HFFc6 (cell line): ENCODE measurements around the gene MCTP2. TPM values are rescaled to one million over a fixed set of nuclear protein-coding genes. Genes with fewer than 3 reads are reported as not detected.

Source experiments
- DNase-seq: peaks from one replicate; pipeline ENCODE4 v3.0.0-alpha.2; 2018
- H3K27ac Mint-ChIP-seq: 2 replicates; pipeline ENCODE4 v1.8.0; 2020; ENCODE audit warnings: mild to moderate bottlenecking, mixed read lengths
- H3K27me3 Mint-ChIP-seq: 2 replicates; pipeline ENCODE4 v1.8.0; 2021; ENCODE audit warnings: mild to moderate bottlenecking, moderate library complexity, mixed read lengths; ENCODE audit not compliant: insufficient read depth
- H3K36me3 Mint-ChIP-seq: 2 replicates; pipeline ENCODE4 v1.8.0; 2021; ENCODE audit warnings: low read depth, mixed read lengths
- H3K4me1 Mint-ChIP-seq: 2 replicates; pipeline ENCODE4 v1.8.0; 2020; ENCODE audit warnings: low read depth, mixed read lengths
- H3K4me3 Mint-ChIP-seq: 2 replicates; pipeline ENCODE4 v1.8.0; 2020; ENCODE audit warnings: mild to moderate bottlenecking, moderate library complexity, mixed read lengths
- H3K9me3 Mint-ChIP-seq: 2 replicates; pipeline ENCODE4 v1.8.0; 2020; ENCODE audit warnings: mild to moderate bottlenecking, mixed read lengths
- total RNA-seq, 6 experiments: library from RNA; stranded (reverse); fragmentation: NEBNext Ultra II Directional; extraction: Animal tissue kit (Norgen Biotek cat#: 25700); gene quantifications; 2 replicates in 1 of 6; 3 replicates in 5 of 6; pipeline ENCODE4 v1.2.3, GENCODE V29; 2021
- TF ChIP-seq, protein P1 (sequence below): fragments of 200-600 bp; sonication (generic); IDR thresholded peaks from 2 replicates; pipeline ENCODE4 v1.5.0; 2021; ENCODE audit warnings: antibody characterized with exemption, mild to moderate bottlenecking

Gene MCTP2
- total RNA-seq, 6 experiments from 2014 or later: 0.63 to 4.4 (median 1.0) TPM

DNA sequence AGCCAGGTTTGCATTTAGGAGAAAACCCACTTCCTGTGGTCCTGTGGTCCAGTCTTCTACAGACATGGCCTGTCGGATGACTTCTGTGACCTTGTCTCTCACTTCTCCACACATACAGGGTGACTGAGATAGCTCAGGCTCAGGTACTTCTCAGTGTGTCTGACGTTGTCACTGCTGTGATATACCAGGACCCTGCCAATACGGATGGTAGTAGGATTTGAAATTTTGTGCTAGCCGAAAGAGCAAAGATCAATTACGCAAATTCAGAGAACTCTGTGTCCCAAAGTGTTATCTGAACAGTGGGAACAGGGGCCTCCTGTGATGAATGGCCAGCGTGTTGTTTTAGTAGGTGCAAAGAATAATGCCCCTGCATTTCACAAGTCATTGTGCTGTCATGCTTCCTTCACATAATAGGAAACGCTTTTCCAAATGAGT, 128.9 kb downstream of the MCTP2 start:
- no peak for DNase-seq
- H3K4me3 Mint-ChIP-seq: no peak overlapping the region
- no peaks in the 10 kb centered on the region for H3K27me3 Mint-ChIP-seq
- no peak overlapping the region for H3K27ac Mint-ChIP-seq
- TF ChIP-seq, protein P1, sequence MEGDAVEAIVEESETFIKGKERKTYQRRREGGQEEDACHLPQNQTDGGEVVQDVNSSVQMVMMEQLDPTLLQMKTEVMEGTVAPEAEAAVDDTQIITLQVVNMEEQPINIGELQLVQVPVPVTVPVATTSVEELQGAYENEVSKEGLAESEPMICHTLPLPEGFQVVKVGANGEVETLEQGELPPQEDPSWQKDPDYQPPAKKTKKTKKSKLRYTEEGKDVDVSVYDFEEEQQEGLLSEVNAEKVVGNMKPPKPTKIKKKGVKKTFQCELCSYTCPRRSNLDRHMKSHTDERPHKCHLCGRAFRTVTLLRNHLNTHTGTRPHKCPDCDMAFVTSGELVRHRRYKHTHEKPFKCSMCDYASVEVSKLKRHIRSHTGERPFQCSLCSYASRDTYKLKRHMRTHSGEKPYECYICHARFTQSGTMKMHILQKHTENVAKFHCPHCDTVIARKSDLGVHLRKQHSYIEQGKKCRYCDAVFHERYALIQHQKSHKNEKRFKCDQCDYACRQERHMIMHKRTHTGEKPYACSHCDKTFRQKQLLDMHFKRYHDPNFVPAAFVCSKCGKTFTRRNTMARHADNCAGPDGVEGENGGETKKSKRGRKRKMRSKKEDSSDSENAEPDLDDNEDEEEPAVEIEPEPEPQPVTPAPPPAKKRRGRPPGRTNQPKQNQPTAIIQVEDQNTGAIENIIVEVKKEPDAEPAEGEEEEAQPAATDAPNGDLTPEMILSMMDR: no peak
- peaks cover 17% of the 10 kb centered on the region; the same call in 1 of the 2 replicates for H3K9me3 Mint-ChIP-seq
- H3K36me3 Mint-ChIP-seq: no peaks in the 10 kb centered on the region
- H3K4me1 Mint-ChIP-seq: no peaks in the 10 kb centered on the region

GRCh38 chr15:94362385-94363092, 131.2 kb downstream of the MCTP2 start:
- H3K36me3 Mint-ChIP-seq: no peaks in the 10 kb centered on the region
- TF ChIP-seq, protein P1: no peak
- H3K9me3 Mint-ChIP-seq: peaks cover 17% of the 10 kb centered on the region; the same call in 1 of the 2 replicates
- H3K27me3 Mint-ChIP-seq: no peaks in the 10 kb centered on the region
- no peak overlapping the region for H3K4me3 Mint-ChIP-seq
- H3K27ac Mint-ChIP-seq: no peak overlapping the region
- no peaks in the 10 kb centered on the region for H3K4me1 Mint-ChIP-seq
- DNase-seq: no peak

DNA sequence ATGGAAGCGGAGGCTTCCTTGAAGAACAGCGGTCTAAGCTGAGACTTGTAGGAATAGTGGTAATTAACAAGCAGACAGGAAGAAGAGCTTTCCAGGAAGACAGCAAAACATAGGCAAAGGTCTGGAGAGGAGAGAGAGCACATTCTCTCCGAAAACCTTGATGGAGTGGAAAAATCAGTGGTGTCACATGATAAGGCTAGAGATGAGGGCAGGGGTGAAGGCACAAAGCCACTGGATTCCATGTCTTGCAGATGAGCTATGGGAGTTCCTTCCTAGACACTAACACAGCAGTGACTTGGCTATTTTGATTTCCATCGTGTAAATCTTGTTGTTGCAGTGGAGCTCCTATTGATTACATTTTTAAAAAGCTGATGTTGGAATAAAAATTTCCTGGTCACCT, 132.0 kb downstream of the MCTP2 start:
- Mint-ChIP-seq H3K4me1 (no peaks in the 10 kb centered on the region), H3K9me3 (peaks cover 20% of the 10 kb centered on the region; the same call in 1 of the 2 replicates), H3K27me3 (no peaks in the 10 kb centered on the region), H3K36me3 (no peaks in the 10 kb centered on the region), H3K4me3 (no peak overlapping the region), H3K27ac (no peak overlapping the region)
- no peak for DNase-seq
- TF ChIP-seq, protein P1: no peak

- no peaks in the 10 kb centered on the region for H3K36me3 Mint-ChIP-seq
- peaks cover 17% of the 10 kb centered on the region; the same call in 1 of the 2 replicates for H3K9me3 Mint-ChIP-seq
- H3K4me3 Mint-ChIP-seq: no peak overlapping the region
- H3K27ac Mint-ChIP-seq: no peak overlapping the region
- TF ChIP-seq, protein P1: no peak
- no peak for DNase-seq
- no peaks in the 10 kb centered on the region for H3K27me3 Mint-ChIP-seq
- H3K4me1 Mint-ChIP-seq: no peaks in the 10 kb centered on the region
Measured at GRCh38 chr15:94366781-94367180, 135.4 kb downstream of the MCTP2 start.

- no peak overlapping the region for H3K27ac Mint-ChIP-seq
- no peaks in the 10 kb centered on the region for H3K27me3 Mint-ChIP-seq
- H3K4me1 Mint-ChIP-seq: no peaks in the 10 kb centered on the region
- no peaks in the 10 kb centered on the region for H3K36me3 Mint-ChIP-seq
- no peak for DNase-seq
- TF ChIP-seq, protein P1: no peak
- no peak overlapping the region for H3K4me3 Mint-ChIP-seq
- peaks cover 21% of the 10 kb centered on the region; the same call in 1 of the 2 replicates for H3K9me3 Mint-ChIP-seq
Measured at GRCh38 chr15:94367726-94368535, 136.6 kb downstream of the MCTP2 start.
